Activated T-cell treated with anti-CD3 and anti-CD28 coated beads for 1 hour (primary cell): Measurements from ENCODE around the gene FGF11.

Source experiments
- DNase-seq: peaks from one replicate; pipeline ENCODE4 v3.0.0-alpha.2; 2020; ENCODE audit warnings: low read depth

The FGF11 gene

GRCh38 chr17:7431231-7431630 lies 8.1 kb upstream of the FGF11 start:
- no peak for DNase-seq

- DNase-seq = no peak
These were observed 7.0 kb upstream of the FGF11 start for GRCh38 chr17:7432296-7432695.

- peak; percentile 36 for DNase-seq
These were observed 3.4 kb upstream of the FGF11 start for GRCh38 chr17:7435676-7436555.

- peak; percentile 69 for DNase-seq
These were observed 2.5 kb upstream of the FGF11 start for GRCh38 chr17:7436556-7437368.

GRCh38 chr17:7437369-7437863 lies 1.9 kb upstream of the FGF11 start:
- no peak for DNase-seq

GRCh38 chr17:7437950-7438614 lies 1.2 kb upstream of the FGF11 start:
- peak; percentile 49 for DNase-seq

- DNase-seq = no peak
These were observed 454 bp upstream of the FGF11 start for GRCh38 chr17:7438656-7439460.

- DNase-seq = no peak
These were observed 961 bp downstream of the FGF11 start for GRCh38 chr17:7440113-7440833.

- no peak for DNase-seq
These were observed 1.5 kb downstream of the FGF11 start for GRCh38 chr17:7440834-7441195.

- DNase-seq = no peak
These were observed 2.0 kb downstream of the FGF11 start for GRCh38 chr17:7441266-7441665.

- DNase-seq = no peak
These were observed 2.8 kb downstream of the FGF11 start for GRCh38 chr17:7442142-7442541.

- no peak for DNase-seq
These were observed 4.5 kb downstream of the FGF11 start for GRCh38 chr17:7443499-7444485.

GRCh38 chr17:7444682-7445618 lies 5.6 kb downstream of the FGF11 start, which contains the start of gene CHRNB1:
CHRNB1 (plus strand) TSS chr17:7445061; CDS start chr17:7445128, 67 bp downstream.
- DNase-seq = no peak

GRCh38 chr17:7445619-7445968 lies 6.3 kb downstream of the FGF11 start:
- DNase-seq = no peak

GRCh38 chr17:7448461-7448860 lies 9.1 kb downstream of the FGF11 start:
- no peak for DNase-seq

GRCh38 chr17:7459961-7460545 lies 20.7 kb downstream of the FGF11 start:
- DNase-seq = no peak

GRCh38 chr17:7460850-7461660 lies 21.7 kb downstream of the FGF11 start:
- DNase-seq = no peak
